ENCODE measurements around the gene LAD1. TPM values are rescaled to one million over a fixed set of nuclear protein-coding genes. Genes with fewer than 3 reads are reported as not detected.
A peak's percentile ranks its signal among the peaks of the same experiment; 100 is the strongest.

The LAD1 gene
- polyA plus RNA-seq, 1 donor from 2014 or later = not detected

DNA sequence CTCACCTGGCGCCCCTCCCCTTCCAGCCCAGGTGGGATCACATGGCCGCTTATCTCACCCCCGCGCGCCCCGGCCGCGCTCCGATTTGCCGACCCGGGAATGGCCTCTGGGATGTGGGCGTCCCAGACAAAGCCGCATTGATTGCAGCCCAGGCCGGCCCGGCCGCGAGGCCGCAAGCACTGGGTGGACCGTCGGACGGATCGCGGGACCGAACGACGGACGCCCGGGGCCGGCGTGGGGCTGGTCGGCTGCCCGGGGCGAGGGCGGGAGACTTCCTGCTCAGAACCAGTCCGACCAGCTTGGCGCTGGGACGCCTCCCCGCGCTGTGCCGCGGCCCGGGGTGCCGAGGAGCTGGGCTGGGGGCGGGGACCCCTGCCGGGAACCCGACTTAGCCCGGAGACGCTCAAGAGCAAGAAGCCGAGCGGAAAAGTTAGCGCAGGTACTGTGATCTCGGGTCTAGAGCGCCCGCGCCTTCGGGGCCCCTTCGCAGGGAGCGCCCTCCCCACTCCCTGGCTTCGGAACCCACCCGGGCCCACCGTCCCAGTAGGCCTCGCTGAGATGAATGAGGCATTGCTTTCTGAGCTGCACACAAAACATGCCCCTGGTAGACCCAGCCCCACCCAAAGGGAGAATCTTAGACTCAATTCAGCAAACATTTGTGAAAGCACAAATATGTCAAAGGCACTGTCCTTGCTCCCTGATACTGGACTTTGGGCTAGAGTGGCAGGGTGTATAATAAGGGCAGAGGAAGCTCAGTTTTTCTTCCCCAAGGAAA is 415 bp upstream of the LAD1 start:
- Histone ChIP-seq H3K9me2 (ENCODE audit: insufficient read depth, low read length) (no peaks in the 10 kb centered on the region), H4K20me1 (ENCODE audit: insufficient read depth) (no peaks in the 10 kb centered on the region), H3F3A (ENCODE audit: insufficient read depth, low read length, poor library complexity, severe bottlenecking) (no peaks in the 10 kb centered on the region), H3K27me3 (ENCODE audit: insufficient read depth, low read depth, low read length) (peaks cover 50% of the 10 kb centered on the region), H3K4me2 (ENCODE audit: low read length) (no peak overlapping the region), H3K9me3 (ENCODE audit: low read length) (no peaks in the 10 kb centered on the region), H3K27ac (ENCODE audit: low read length) (no peak overlapping the region), H2AFZ (ENCODE audit: low read depth, low read length) (no peak overlapping the region), H3K9ac (ENCODE audit: low read length) (no peak overlapping the region), H3K36me3 (ENCODE audit: insufficient read depth, low read length) (no peaks in the 10 kb centered on the region), H3K4me3 (ENCODE audit: low read length) (peak overlapping the region; percentile 53), H3K79me2 (replicated peaks; ENCODE audit: insufficient read depth, low read length) (no peaks in the 10 kb centered on the region)
- TF ChIP-seq EZH2 (IDR thresholded peaks at IDR 0.05; ENCODE audit: borderline replicate concordance, insufficient read depth, low read length, poor library complexity, severe bottlenecking) = peak; percentile 3
- TF ChIP-seq, protein P1, sequence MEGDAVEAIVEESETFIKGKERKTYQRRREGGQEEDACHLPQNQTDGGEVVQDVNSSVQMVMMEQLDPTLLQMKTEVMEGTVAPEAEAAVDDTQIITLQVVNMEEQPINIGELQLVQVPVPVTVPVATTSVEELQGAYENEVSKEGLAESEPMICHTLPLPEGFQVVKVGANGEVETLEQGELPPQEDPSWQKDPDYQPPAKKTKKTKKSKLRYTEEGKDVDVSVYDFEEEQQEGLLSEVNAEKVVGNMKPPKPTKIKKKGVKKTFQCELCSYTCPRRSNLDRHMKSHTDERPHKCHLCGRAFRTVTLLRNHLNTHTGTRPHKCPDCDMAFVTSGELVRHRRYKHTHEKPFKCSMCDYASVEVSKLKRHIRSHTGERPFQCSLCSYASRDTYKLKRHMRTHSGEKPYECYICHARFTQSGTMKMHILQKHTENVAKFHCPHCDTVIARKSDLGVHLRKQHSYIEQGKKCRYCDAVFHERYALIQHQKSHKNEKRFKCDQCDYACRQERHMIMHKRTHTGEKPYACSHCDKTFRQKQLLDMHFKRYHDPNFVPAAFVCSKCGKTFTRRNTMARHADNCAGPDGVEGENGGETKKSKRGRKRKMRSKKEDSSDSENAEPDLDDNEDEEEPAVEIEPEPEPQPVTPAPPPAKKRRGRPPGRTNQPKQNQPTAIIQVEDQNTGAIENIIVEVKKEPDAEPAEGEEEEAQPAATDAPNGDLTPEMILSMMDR (IDR thresholded peaks at IDR 0.05; ENCODE audit: poor library complexity, severe bottlenecking) = no peak

DNA sequence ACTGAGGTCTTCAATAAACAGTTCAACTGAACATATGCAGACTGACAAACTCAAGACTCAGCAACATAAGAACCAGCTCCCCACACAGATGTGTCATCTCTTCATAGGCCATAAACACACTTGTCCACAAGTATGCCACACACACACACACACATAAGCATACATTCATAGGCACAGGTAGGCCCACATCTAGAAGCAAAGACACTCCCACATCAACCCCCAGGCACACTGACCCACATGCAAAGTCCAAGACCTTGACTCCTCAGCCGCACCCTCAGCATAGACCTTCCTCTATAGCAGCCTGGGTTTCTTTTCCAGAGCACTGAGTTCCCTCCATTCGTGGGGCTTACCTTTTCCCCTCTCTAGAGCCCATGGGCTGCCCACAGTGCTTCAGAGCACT is 1.4 kb downstream of the LAD1 start:
- H3K4me2 ChIP-seq (ENCODE audit: low read length) = no peak overlapping the region
- H3K79me2 ChIP-seq (replicated peaks; ENCODE audit: insufficient read depth, low read length) = no peaks in the 10 kb centered on the region
- H3K36me3 ChIP-seq (ENCODE audit: insufficient read depth, low read length) = no peaks in the 10 kb centered on the region
- no peak overlapping the region for H3K4me3 ChIP-seq (ENCODE audit: low read length)
- no peaks in the 10 kb centered on the region for H4K20me1 ChIP-seq (ENCODE audit: insufficient read depth)
- H3K27ac ChIP-seq (ENCODE audit: low read length) = no peak overlapping the region
- TF ChIP-seq EZH2 (IDR thresholded peaks at IDR 0.05; ENCODE audit: borderline replicate concordance, insufficient read depth, low read length, poor library complexity, severe bottlenecking) = no peak
- TF ChIP-seq, protein P1 (IDR thresholded peaks at IDR 0.05; ENCODE audit: poor library complexity, severe bottlenecking) = no peak
- TF ChIP-seq POLR2AphosphoS5 (IDR thresholded peaks at IDR 0.05) = no peak
- no peak for TF ChIP-seq TAF1 (IDR thresholded peaks at IDR 0.05; ENCODE audit: low read depth)
- no peak for TF ChIP-seq MXI1 (conservative IDR thresholded peaks at IDR 0.05; ENCODE audit: poor library complexity, severe bottlenecking)
- TF ChIP-seq, protein P2, sequence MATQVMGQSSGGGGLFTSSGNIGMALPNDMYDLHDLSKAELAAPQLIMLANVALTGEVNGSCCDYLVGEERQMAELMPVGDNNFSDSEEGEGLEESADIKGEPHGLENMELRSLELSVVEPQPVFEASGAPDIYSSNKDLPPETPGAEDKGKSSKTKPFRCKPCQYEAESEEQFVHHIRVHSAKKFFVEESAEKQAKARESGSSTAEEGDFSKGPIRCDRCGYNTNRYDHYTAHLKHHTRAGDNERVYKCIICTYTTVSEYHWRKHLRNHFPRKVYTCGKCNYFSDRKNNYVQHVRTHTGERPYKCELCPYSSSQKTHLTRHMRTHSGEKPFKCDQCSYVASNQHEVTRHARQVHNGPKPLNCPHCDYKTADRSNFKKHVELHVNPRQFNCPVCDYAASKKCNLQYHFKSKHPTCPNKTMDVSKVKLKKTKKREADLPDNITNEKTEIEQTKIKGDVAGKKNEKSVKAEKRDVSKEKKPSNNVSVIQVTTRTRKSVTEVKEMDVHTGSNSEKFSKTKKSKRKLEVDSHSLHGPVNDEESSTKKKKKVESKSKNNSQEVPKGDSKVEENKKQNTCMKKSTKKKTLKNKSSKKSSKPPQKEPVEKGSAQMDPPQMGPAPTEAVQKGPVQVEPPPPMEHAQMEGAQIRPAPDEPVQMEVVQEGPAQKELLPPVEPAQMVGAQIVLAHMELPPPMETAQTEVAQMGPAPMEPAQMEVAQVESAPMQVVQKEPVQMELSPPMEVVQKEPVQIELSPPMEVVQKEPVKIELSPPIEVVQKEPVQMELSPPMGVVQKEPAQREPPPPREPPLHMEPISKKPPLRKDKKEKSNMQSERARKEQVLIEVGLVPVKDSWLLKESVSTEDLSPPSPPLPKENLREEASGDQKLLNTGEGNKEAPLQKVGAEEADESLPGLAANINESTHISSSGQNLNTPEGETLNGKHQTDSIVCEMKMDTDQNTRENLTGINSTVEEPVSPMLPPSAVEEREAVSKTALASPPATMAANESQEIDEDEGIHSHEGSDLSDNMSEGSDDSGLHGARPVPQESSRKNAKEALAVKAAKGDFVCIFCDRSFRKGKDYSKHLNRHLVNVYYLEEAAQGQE (IDR thresholded peaks at IDR 0.05; ENCODE audit: borderline replicate concordance) = no peak
- TF ChIP-seq SMC3 (conservative IDR thresholded peaks at IDR 0.05; ENCODE audit: poor library complexity) = no peak
- TF ChIP-seq RAD21 (conservative IDR thresholded peaks at IDR 0.05) = no peak
- TF ChIP-seq EP300 (conservative IDR thresholded peaks at IDR 0.05; ENCODE audit: poor library complexity, severe bottlenecking) = no peak
- no peak overlapping the region for H3K9ac ChIP-seq (ENCODE audit: low read length)
- peaks cover 50% of the 10 kb centered on the region for H3K27me3 ChIP-seq (ENCODE audit: insufficient read depth, low read depth, low read length)
- no peaks in the 10 kb centered on the region for H3K9me3 ChIP-seq (ENCODE audit: low read length)
- no peak overlapping the region for H2AFZ ChIP-seq (ENCODE audit: low read depth, low read length)
- H3K9me2 ChIP-seq (ENCODE audit: insufficient read depth, low read length) = no peaks in the 10 kb centered on the region
- H3F3A ChIP-seq (ENCODE audit: insufficient read depth, low read length, poor library complexity, severe bottlenecking) = no peaks in the 10 kb centered on the region

Measured in neural cell (in vitro differentiated cells).